Suppressor macrophage treated with lipopolysaccharide for 1 hour (primary cell): ENCODE results near the gene FSD1.
"Not testable (repeated sequence)": the region's sequence is repeated elsewhere in the genome, so short reads cannot be mapped to it uniquely, and the experiment has no call there.

Experiments
- DNase-seq, 3 donors: peaks; one replicate each; pipeline ENCODE4 v3.0.0-alpha.2; 2020 to 2022

FSD1 gene

DNA sequence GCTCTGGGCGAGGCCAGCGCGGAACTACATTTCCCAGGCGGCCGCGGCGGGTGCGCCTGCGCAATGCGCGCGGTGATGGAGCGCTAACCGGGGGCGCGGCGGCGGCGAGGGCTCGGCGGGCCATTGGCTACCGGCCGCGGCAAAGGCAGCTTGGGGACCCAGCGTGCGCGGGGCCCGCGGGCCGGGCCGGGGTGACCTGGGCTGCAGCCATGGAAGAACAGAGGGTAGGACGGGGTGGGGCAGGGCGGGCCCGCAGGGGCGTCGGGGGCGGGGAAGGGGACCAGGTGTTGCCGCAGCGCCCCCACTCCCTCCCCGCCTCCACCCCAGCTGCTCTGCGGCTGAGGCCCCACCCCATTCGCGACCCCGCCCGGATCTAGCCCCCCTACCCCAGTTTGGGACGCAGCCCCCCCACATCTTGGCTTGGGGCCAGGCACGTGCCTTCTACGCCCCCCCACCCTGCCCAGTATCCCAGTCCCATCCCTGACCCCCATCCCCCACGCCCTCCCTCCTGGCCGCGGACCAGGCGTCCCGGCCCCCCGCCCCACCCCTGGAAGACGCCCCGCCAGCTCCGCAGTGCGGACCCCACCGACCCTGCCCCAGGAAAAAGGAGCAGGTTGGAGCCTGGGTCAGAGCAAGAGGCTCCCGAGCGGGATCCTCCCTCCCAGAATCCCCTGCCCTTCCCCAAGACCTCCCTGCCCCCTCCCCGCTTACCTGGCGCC is at the start of gene FSD1:
FSD1 (plus strand) TSS at position 61 of the 719 bp plus-strand sequence; CDS start at position 210, 149 bp downstream.
- DNase-seq, result peak; percentile 45 to 72 (median 58)

GRCh38 chr19:4256563-4256962 is 47.8 kb upstream of the FSD1 start:
- DNase-seq, result no peak

DNA sequence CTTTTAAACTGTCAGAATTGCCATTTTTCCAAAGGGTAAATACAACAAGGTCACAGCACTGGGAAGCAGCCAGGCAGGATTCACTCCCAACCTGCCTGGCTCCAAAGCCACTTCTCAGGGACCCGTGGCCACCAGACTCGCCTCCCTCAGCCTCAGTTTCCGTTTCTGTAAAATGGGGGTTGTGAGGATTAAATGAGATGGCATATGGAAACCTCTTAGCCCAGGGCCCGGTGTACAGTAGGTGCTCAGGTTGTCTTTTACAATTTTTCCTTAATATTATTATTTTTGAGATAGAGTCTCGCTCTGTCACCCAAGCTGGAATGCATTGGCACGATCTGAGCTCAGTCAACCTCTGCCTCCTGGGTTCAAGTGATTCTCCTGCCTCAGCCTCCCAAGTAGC is 47.4 kb upstream of the FSD1 start:
- no peak for DNase-seq

DNA sequence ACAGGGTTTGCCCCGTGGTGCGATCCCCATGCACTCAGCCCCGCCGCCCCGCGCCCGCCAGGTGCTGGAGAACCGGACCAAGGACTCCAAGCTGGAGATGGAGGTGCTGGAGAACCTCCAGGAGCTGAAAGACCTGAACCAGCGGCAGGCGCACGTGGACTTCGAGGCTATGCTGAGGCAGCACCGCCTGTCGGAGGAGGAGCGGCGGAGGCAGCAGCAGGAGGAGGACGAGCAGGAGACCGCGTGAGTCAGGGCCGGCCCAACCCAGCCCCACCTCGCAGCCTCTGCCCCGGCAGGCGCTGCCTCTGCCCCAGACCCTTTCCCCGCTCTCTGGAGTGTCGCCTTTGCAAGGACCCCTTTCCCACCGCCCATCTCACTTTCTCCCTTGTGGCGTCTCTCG is 46.2 kb upstream of the FSD1 start:
- no peak for DNase-seq

- DNase-seq, result peak; percentile 50 to 58 (median 51)
Measured at GRCh38 chr19:4260613-4261191, 43.7 kb upstream of the FSD1 start.

- DNase-seq, result no peak
Measured at GRCh38 chr19:4264812-4265211, 39.6 kb upstream of the FSD1 start.

DNA sequence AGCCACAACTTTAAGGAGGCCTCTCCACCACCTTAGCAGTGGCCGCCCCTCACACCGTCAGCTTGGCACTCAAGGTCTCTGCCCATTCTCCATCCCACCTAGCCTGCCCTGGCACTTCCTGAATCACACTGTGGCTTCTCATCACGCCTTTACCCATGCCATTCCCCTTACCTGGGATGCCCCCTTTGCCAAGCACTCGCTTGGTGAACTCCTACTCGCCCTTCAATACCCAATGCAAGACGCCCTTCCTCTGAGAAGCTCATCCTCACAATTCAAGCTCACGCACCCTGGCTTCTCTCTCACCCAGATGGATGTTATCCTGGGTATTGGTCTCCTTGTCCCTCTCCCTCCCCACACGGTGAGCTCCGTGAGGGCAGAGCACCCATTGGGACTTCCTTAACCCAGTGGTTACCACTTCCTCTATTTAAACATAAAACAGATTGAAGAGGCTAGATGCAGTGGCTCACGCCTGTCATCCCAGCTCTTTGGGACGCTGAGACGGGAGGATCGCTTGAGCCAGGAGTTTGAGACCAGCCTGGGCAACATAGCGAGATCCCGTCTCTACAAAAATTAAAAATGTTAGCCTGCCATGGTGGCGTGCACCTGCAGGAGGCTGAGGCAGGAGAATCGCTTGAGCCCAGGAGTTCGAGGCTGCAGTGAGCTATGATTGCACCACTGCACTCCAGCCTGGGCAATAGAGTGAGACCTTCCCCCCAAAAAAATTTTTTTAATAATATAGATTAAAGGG is 38.0 kb upstream of the FSD1 start:
- DNase-seq, result peak; percentile 33 to 37 (median 35)

DNA sequence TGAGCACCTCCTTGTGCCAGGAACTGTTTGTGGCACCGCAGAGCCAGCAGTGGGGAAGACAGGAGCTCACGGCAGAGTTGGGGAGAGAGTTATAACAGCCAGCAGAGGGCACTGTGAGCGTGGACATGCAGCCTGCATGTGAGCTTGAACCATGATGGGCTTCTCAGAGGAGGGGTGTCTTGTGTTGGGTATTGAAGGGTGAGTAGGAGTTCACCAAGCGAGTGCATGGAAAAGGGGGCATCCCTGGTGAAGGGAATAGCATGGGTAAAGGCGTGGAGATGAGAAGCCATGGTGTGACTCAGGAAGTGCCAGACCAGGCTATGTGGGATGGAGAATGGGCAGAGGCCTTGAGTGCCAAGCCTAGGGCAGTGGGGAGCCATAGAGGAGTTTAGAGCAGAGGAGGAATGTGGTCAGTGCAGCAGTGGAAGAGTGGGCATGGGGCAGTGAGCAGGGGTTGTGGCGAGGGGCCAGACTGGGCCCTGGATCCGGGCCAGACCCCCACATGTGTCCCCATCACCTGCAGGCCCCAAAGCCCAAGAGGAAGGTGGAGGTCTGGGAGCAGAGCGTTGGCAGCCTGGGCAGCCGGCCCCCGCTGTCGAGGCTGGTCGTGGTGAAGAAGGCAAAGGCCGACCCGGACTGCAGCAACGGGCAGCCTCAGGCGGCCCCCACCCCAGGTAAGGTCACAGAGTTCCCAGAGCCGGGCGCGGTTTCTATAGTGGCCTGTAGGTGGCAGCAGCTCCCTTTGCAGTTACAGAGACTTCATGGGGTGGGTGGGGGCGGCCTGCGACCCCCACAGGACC is 37.1 kb upstream of the FSD1 start:
- peak; percentile 56 to 78 (median 63) for DNase-seq

GRCh38 chr19:4267901-4268815 is 36.2 kb upstream of the FSD1 start:
- no peak for DNase-seq

GRCh38 chr19:4268816-4269430 is 35.5 kb upstream of the FSD1 start:
- no peak for DNase-seq

DNA sequence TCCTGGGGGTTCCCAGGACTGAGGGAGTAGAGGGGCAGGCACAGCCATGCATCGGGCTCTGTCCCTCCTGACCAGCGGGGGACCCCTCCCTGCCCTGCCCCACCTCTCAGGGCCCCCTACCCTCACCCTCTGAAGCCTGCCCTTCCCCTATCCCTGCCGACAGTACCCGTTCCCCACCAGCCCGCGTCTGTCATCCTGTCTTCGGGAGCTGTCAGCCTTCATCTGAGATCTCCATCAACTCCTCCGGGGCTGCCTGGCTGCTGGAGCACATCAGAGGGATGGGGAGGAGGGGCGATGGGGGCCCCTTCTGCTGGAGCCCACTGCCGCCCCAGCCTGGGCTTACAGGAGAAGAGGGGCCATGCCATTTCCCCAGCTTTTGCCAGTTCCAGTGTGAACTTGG is 31.5 kb upstream of the FSD1 start:
- DNase-seq, result no peak

GRCh38 chr19:4274321-4274686 is 30.1 kb upstream of the FSD1 start:
- DNase-seq, result not testable (repeated sequence)

- no peak for DNase-seq
Measured at GRCh38 chr19:4277191-4277696, 27.2 kb upstream of the FSD1 start.

DNA sequence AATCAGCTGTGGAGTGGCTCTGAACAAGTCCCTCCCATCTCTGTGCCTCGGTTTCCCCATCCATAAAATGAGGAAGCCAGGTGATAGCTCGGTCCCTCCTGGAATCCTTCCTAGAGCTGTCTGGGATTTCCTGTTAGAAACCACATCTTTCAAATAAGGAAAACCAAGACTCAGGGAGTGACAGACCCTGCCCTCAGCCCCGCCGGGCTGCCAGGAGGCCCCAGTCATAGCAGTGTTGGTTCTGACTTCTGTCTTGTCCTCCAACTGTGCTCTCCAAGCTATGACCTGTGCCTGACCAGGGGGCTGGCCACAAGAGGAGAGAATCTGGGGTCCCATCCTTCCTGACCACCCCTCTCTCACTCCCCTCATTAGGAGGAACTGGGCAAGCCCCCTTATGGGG is 26.4 kb upstream of the FSD1 start:
- DNase-seq, result peak in 1 of 3 donors; percentile 16

GRCh38 chr19:4278419-4279266 is 25.8 kb upstream of the FSD1 start, which contains the start of gene SHD:
Gene SHD (plus strand): TSS chr19:4279266. CDS start chr19:4280064, 798 bp downstream.
- peak in 1 of 3 donors; percentile 14 for DNase-seq

GRCh38 chr19:4279267-4279529 is 25.2 kb upstream of the FSD1 start:
- DNase-seq, result no peak

DNA sequence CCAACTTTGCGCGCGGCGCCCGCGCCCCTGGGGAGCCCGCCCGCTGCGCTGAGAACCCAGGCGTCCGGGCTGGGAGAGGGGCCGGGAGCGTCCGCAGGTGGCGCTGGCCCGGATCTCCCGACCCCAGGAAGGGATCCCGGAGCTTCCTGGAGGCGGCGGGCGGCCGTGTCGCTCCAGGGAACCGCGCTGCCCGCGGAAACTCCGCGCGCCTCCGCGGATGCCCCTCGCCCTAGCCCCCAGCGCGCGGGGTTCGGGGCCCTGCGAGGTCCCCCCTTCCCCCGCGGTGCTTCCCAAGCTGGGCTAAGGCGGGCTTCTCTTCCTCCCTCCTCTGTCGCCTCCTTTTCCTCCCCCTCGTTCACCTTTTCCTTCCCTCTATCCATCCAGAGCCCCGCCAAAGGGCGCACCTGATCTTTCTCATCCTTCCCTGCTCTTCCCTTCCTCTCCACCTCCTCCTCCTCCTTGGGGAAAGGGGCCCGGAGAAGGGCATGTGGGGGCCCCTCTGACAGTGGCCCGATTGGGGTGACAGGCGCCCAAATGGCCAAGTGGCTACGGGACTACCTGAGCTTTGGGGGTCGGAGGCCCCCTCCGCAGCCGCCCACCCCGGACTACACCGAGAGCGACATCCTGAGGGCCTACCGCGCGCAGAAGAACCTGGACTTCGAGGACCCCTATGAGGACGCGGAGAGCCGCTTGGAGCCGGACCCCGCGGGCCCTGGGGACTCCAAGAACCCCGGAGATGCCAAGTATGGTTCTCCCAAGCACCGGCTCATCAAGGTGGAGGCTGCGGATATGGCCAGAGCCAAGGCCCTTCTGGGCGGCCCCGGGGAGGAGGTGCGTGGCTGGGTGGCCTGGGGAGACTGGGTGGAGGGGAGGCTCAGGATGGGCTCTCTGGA is 24.6 kb upstream of the FSD1 start:
- DNase-seq, result peak in 1 of 3 donors; percentile 15

DNA sequence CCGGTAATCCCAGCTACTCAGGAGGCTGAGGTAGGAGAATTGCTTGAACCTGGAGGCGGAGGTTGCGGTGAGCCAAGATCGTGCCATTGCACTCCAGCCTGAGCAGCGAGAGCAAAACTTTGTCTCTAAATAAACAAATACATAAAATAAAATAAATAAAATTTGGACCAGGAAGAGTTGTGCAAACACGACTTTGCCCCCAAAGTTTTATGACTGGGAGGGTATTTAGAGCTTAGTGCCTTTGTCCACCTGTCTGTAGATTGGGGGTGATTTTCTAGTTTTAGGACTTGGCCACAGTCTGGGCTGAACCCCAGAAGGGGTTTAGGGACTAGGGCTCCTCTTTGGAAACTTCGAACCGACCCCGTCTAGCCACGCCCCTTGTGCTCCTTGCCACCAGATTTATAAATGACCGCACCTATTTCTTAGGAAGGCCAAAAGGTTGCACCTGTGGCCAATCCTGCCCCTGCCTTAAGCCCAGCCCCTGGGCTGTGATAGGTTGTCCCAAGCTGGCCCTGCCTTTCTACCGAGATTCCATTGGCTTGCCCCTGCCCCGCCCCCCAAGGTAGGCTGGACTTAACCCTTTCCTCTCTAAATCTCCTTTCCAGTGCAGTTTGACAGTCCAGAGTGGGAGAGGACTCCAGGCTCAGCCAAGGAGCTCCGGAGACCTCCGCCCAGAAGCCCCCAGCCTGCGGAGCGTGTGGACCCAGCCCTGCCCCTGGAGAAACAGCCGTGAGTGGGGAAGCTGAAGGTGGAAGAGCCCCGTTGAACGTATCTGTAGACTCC is 20.0 kb upstream of the FSD1 start:
- peak; percentile 15 to 34 (median 21) for DNase-seq

DNA sequence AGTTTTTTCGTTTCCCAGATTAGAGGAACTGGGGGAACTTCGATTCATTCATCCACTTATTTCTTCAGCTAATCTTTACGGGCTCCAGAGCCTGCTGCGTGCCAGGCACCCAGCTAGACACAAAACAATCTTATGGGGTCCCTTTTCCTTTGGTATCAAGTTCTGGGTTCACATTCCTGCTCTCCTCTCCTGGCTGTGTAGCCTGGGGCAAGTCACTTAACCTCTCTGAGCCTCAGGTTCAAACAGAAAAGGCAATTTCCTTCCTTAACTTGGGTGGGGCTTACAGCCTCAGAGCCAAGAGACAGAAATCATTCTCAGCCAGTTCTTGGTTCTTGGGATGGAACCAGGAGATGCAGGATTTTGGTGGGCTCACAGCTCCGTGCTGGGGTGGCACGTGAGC is 19.4 kb upstream of the FSD1 start:
- DNase-seq, result peak in 1 of 3 donors; percentile 15
